B cell (primary cell): ENCODE measurements around the gene ISM1. TPM values are rescaled to one million over a fixed set of nuclear protein-coding genes. Genes with fewer than 3 reads are reported as not detected.

Source experiments
- ATAC-seq: fragments of 200-7000 bp; cut with Tn5 transposase; one replicate; pipeline ENCODE4 v1.10.0; 2021; ENCODE audit warnings: low read depth, mild to moderate bottlenecking, moderate number of reproducible peaks, moderate library complexity
- CTCF ChIA-PET: fragments of 350-600 bp; sonication (Branson Sonifier 250); formaldehyde crosslinking; loops from one replicate; lab custom pipeline; 2021; ENCODE audit warnings: antibody characterized with exemption, inconsistent platforms; lab: Charles Lee
- POLR2A ChIA-PET: fragments of 350-600 bp; sonication (Branson Sonifier 250); formaldehyde crosslinking; loops from one replicate; lab custom pipeline; 2021; ENCODE audit warnings: antibody characterized with exemption; lab: Charles Lee
- DNase-seq: peaks from one replicate; pipeline ENCODE4 v3.0.0; 2013
- H2AFZ ChIP-seq: 2 replicates; pipeline ENCODE4 v1.6.1; 2012; ENCODE audit warnings: mild to moderate bottlenecking, low read depth, low read length; ENCODE audit not compliant: insufficient read depth, poor library complexity, severe bottlenecking
- H3K27ac ChIP-seq, 2 donors: 1 replicate in 1 of 2; 2 replicates in 1 of 2; pipeline ENCODE4 v1.5.1; 2012 to 2013; ENCODE audit warnings: low read length in 2 of 2, mild to moderate bottlenecking in 2 of 2, moderate library complexity in 1 of 2
- H3K27me3 ChIP-seq, 4 experiments: fragments of 200-600 bp in 1 of 4; sonication (generic) in 1 of 4; replicated peaks in 1 of 4; 1 replicate in 2 of 4; 2 replicates in 2 of 4; pipeline versions ENCODE4 v1.6.1 to v1.7.0; 2013 to 2016; ENCODE audit warnings: low read length in 3 of 4, mild to moderate bottlenecking in 2 of 4, mixed read lengths in 1 of 4, moderate library complexity in 1 of 4; ENCODE audit not compliant: insufficient read depth in 4 of 4, control insufficient read depth in 3 of 4; ENCODE audit errors: control extremely low read depth in 1 of 4
- H3K36me3 ChIP-seq, 2 experiments: replicated peaks in 1 of 2; 1 replicate in 1 of 2; 2 replicates in 1 of 2; pipeline versions ENCODE4 v1.6.1 to v1.7.1; 2013; ENCODE audit warnings: low read length in 1 of 2; ENCODE audit not compliant: insufficient read depth in 2 of 2, control insufficient read depth in 1 of 2; ENCODE audit errors: control extremely low read depth in 1 of 2, extremely low read depth in 1 of 2
- H3K4me1 ChIP-seq, 2 donors: fragments of 200-600 bp in 1 of 2; sonication (generic) in 1 of 2; 1 replicate in 1 of 2; 2 replicates in 1 of 2; pipeline versions ENCODE4 v1.5.1 to v1.6.1; 2013 to 2017; ENCODE audit warnings: low read length in 2 of 2; ENCODE audit not compliant: control insufficient read depth in 2 of 2, insufficient read depth in 2 of 2
- H3K4me2 ChIP-seq: replicated peaks from 2 replicates; pipeline ENCODE3; 2012; ENCODE audit warnings: mild to moderate bottlenecking, low read depth, low read length; ENCODE audit not compliant: poor library complexity, severe bottlenecking
- H3K4me3 ChIP-seq, 5 experiments: fragments of 200-600 bp in 1 of 5; sonication (generic) in 1 of 5; 1 replicate in 3 of 5; 2 replicates in 2 of 5; pipeline versions ENCODE4 v1.5.1 to v1.7.0; 2011 to 2016; ENCODE audit warnings: low read length in 4 of 5, mild to moderate bottlenecking in 4 of 5, low read depth in 2 of 5, control low read depth in 1 of 5, moderate library complexity in 1 of 5; ENCODE audit not compliant: insufficient read depth in 1 of 5; ENCODE audit errors: control extremely low read depth in 1 of 5, extremely low read depth in 1 of 5
- H3K79me2 ChIP-seq: fragments of 200-600 bp; sonication (generic); one replicate; pipeline ENCODE4 v1.6.0; 2016; ENCODE audit warnings: low read length; ENCODE audit not compliant: control insufficient read depth, insufficient read depth
- H3K9ac ChIP-seq: fragments of 200-600 bp; sonication (generic); 2 replicates; pipeline ENCODE4 v1.6.1; 2017; ENCODE audit warnings: mild to moderate bottlenecking, low read length, moderate library complexity
- H3K9me3 ChIP-seq, 3 donors: one replicate each; pipeline versions ENCODE4 v1.6.1 to v1.7.1; 2013; ENCODE audit warnings: low read length in 2 of 3; ENCODE audit not compliant: control insufficient read depth in 2 of 3, insufficient read depth in 1 of 3; ENCODE audit errors: control extremely low read depth in 1 of 3
- H4K20me1 ChIP-seq: 2 replicates; pipeline ENCODE4 v1.6.0; 2012; ENCODE audit warnings: mild to moderate bottlenecking, low read length; ENCODE audit not compliant: insufficient read depth, control insufficient read depth, poor library complexity, severe bottlenecking
- H3K27ac Mint-ChIP-seq: one replicate; pipeline ENCODE4 v1.8.0; 2021; ENCODE audit warnings: mixed read lengths
- H3K27me3 Mint-ChIP-seq: one replicate; pipeline ENCODE4 v1.8.0; 2021; ENCODE audit warnings: mixed read lengths
- H3K4me1 Mint-ChIP-seq: one replicate; pipeline ENCODE4 v1.8.0; 2021; ENCODE audit warnings: mixed read lengths
- H3K4me3 Mint-ChIP-seq: one replicate; pipeline ENCODE4 v1.8.0; 2021; ENCODE audit warnings: mixed read lengths
- H3K9me3 Mint-ChIP-seq: one replicate; pipeline ENCODE4 v1.8.0; 2022; ENCODE audit warnings: mixed read lengths; ENCODE audit not compliant: insufficient read depth
- CTCF ChIP-seq: fragments of 200-600 bp; IDR thresholded peaks from one replicate; pipeline ENCODE4 v1.8.0; 2022; ENCODE audit warnings: antibody characterized with exemption, mild to moderate bottlenecking
- EZH2 ChIP-seq: IDR thresholded peaks from 2 replicates; pipeline ENCODE4 v1.6.1; 2012; ENCODE audit warnings: borderline replicate concordance, low read depth, mild to moderate bottlenecking, moderate library complexity, low read length; ENCODE audit not compliant: insufficient read depth, poor library complexity, severe bottlenecking
- WGBS: methylation state at CpG from one replicate; pipeline ENCODE4 v1.1.5; 2013; ENCODE audit warnings: missing lambda C conversion rate; ENCODE audit not compliant: insufficient coverage; 5-methylcytosine and 5-hydroxymethylcytosine counted together
- intact Hi-C: fragments of 100-400 bp; cut with micrococcal nuclease; formaldehyde crosslinking; loops from one replicate; pipeline ENCODE4 v1.10.0; 2022
- polyA plus RNA-seq: library from polyadenylated mRNA; depleted of rRNA; stranded (reverse); fragments of >200 nt; gene quantifications from 2 replicates; pipeline ENCODE4 v1.2.3, GENCODE V29; 2012
- total RNA-seq, 2 donors: library from RNA; stranded (reverse); fragments of 120-200 nt in 1 of 2; gene quantifications; 1 replicate in 1 of 2; 2 replicates in 1 of 2; pipeline versions ENCODE4 v1.2.3 to v1.2.4, GENCODE V29; 2013 to 2022

ISM1 gene
- total and polyA plus RNA-seq, 2 donors (not counting 1 experiment from before 2014, with no cell fraction given): not detected

GRCh38 chr20:13263451-13263850, 42.4 kb downstream of the ISM1 start:
- POLR2A ChIA-PET: no interaction called here
- no peaks in the 10 kb centered on the region for H4K20me1 ChIP-seq
- Mint-ChIP-seq H3K27ac (no peak overlapping the region), H3K27me3 (no peaks in the 10 kb centered on the region), H3K4me3 (no peak overlapping the region), H3K9me3 (no peaks in the 10 kb centered on the region), H3K4me1 (no peaks in the 10 kb centered on the region)
- no peaks in the 10 kb centered on the region for H3K9me3 ChIP-seq
- no peaks in the 10 kb centered on the region for H3K27me3 ChIP-seq
- no peak overlapping the region for H3K9ac ChIP-seq
- no peaks in the 10 kb centered on the region for H3K4me1 ChIP-seq
- DNase-seq (no peak), ATAC-seq (no peak)
- WGBS: 70% methylated on average over 4 of the region's 5 CpGs
- H3K36me3 ChIP-seq: no peaks in the 10 kb centered on the region
- no peaks in the 10 kb centered on the region for H3K79me2 ChIP-seq
- no peak overlapping the region for H2AFZ ChIP-seq
- H3K4me2 ChIP-seq: no peak overlapping the region
- TF ChIP-seq CTCF (no peak), EZH2 (no peak)
- CTCF ChIA-PET: no interaction called here
- intact Hi-C loops: no loop called here
- no peak overlapping the region for H3K4me3 ChIP-seq
- H3K27ac ChIP-seq: no peak overlapping the region

GRCh38 chr20:13264907-13265306, 43.8 kb downstream of the ISM1 start:
- H3K9me3 ChIP-seq: no peaks in the 10 kb centered on the region
- WGBS: 78% methylated on average over 1 of the region's 5 CpGs
- no peak overlapping the region for H3K27ac ChIP-seq
- no peaks in the 10 kb centered on the region for H3K4me1 Mint-ChIP-seq
- H3K9ac ChIP-seq: no peak overlapping the region
- ChIA-PET CTCF (no interaction called here), POLR2A (no interaction called here)
- no peaks in the 10 kb centered on the region for H3K27me3 ChIP-seq
- H3K4me2 ChIP-seq: no peak overlapping the region
- TF ChIP-seq EZH2 (no peak), CTCF (no peak)
- H3K27ac Mint-ChIP-seq: no peak overlapping the region
- H3K4me3 ChIP-seq: no peak overlapping the region
- no peak overlapping the region for H2AFZ ChIP-seq
- intact Hi-C loops: no loop called here
- no peaks in the 10 kb centered on the region for H3K4me1 ChIP-seq
- H3K27me3 Mint-ChIP-seq: peaks cover 3% of the 10 kb centered on the region
- no peaks in the 10 kb centered on the region for H4K20me1 ChIP-seq
- no peaks in the 10 kb centered on the region for H3K79me2 ChIP-seq
- H3K36me3 ChIP-seq: no peaks in the 10 kb centered on the region
- DNase-seq: no peak
- H3K4me3 Mint-ChIP-seq: no peak overlapping the region
- no peaks in the 10 kb centered on the region for H3K9me3 Mint-ChIP-seq
- ATAC-seq: no peak
